Camera-type eye (tissue), 1 donor: ENCODE results near the gene TOMT. TPM values are rescaled to one million over a fixed set of nuclear protein-coding genes. Genes with fewer than 3 reads are reported as not detected.

ENCODE experiments used
- total RNA-seq: library from RNA; depleted of rRNA; stranded (reverse); fragments of >200 nt; gene quantifications from one replicate; pipeline ENCODE4 v1.2.3, GENCODE V29; 2014

TOMT gene
- total RNA-seq: not detected

GRCh38 chr11:72105888-72106287 is at the start of gene TOMT:
TSS of gene TOMT (plus strand) at chr11:72105924. CDS start at chr11:72105952, 28 bp downstream.

DNA sequence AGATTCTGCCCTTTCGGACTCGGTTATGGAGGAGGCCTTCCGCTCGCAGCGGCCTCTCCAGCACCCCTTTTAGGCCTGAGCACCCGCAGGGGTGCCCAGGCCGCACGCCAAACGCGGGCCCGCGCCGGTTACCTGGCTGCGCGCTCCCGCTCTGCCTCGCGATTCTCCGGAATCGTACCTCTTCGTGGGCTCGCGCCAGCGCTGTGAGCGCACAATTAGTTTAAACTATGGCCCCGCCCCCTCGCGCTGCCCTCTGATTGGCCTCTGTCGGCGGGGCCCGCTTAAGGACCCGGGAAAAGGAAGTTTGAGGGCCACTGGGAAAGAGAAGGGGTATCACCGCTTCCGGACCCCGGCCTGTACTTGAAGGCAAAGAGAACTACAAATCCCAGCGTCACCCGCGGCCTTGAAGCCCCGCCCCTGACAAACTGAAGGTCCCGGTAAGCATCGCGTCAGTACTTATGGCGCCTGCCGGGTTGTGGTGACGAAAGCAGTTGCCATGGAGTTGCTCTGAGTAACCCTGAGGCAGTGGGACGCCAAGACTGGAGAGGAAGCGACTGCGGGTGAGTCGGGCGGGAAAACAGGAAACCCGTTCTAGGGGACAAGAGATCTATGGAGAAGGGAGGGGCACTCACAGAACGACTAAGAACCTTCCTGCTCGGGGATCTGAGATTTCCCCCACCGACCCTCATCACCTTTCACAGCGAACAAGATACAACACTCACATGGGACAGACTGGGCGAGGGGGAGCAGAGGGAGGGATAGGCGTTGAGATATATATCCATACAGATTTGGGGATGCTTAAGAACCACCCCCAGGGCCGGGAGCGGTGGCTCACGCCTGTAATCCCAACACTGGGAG is 25.2 kb upstream of the TOMT start, which contains the start of the genes LRRC51 and NUMA1:
TSS of gene LRRC51 (plus strand) at position 525 of the 858 bp plus-strand sequence. CDS start 8,234 bp downstream, outside the sequence.
TSS of gene NUMA1 (minus strand) at position 217 of the 858 bp plus-strand sequence. CDS start 44,599 bp downstream, outside the sequence.

GRCh38 chr11:72102946-72103753 is 2.6 kb upstream of the TOMT start, which contains the start of gene LAMTOR1:
TSS of gene LAMTOR1 (minus strand) at chr11:72103297. CDS start at chr11:72103224, 73 bp downstream.

GRCh38 chr11:72112143-72112977 is 6.6 kb downstream of the TOMT start, which contains the start of gene ANAPC15:
TSS of gene ANAPC15 (minus strand) at chr11:72112695. CDS start at chr11:72111276, 1,419 bp downstream.

GRCh38 chr11:72135473-72135872 is 29.7 kb downstream of the TOMT start, which contains the start of gene FOLR3:
TSS of gene FOLR3 (plus strand) at chr11:72135725. CDS start at chr11:72135953, 228 bp downstream.

Other genes starting within 250 kb of the TOMT start
- not detected for gene DEFB131B, start 227.5 kb upstream of the TOMT start, total RNA-seq
- 9.2 TPM for gene XNDC1N, start 177.3 kb upstream of the TOMT start, total RNA-seq
- 53.9 TPM for gene RNF121, start 176.9 kb upstream of the TOMT start, total RNA-seq
- gene IL18BP, start 107.0 kb upstream of the TOMT start, total RNA-seq: 8.2 TPM
- gene NUMA1, start 25.4 kb upstream of the TOMT start, total RNA-seq: 292 TPM
- 11.3 TPM for gene LRRC51, start 25.1 kb upstream of the TOMT start, total RNA-seq
- gene LAMTOR1, start 2.6 kb upstream of the TOMT start, total RNA-seq: 51.8 TPM
- 16.5 TPM for gene ANAPC15, start 6.8 kb downstream of the TOMT start, total RNA-seq
- not detected for gene FOLR3, start 29.8 kb downstream of the TOMT start, total RNA-seq
- gene FOLR1, start 86.2 kb downstream of the TOMT start, total RNA-seq: 4.8 TPM
- 11.8 TPM for gene FOLR2, start 110.9 kb downstream of the TOMT start, total RNA-seq
- gene INPPL1, start 118.8 kb downstream of the TOMT start, total RNA-seq: 68.7 TPM
- gene PHOX2A, start 138.3 kb downstream of the TOMT start, total RNA-seq: not detected